ENCODE measurements around the gene TP73.

Gene TP73

GRCh38 chr1:3746389-3746829 lies 94.1 kb downstream of the TP73 start:
- TF ChIP-seq TAF1 (IDR thresholded peaks at IDR 0.05; ENCODE audit: borderline replicate concordance, insufficient read depth, low read length) (no peak), POLR2AphosphoS5 (IDR thresholded peaks at IDR 0.05; ENCODE audit: low read depth, low read length) (no peak), FOXP2 (optimal IDR thresholded peaks at IDR 0.05; ENCODE audit: borderline replicate concordance, extremely low read depth, extremely low read length, insufficient read depth) (no peak), SIN3A (IDR thresholded peaks at IDR 0.05; ENCODE audit: borderline replicate concordance, insufficient read depth, low read length) (no peak), REST (IDR thresholded peaks at IDR 0.05; ENCODE audit: insufficient read depth in 1 of 2, low read depth in 2 of 2, low read length in 2 of 2) (no peak)

GRCh38 chr1:3746830-3747521 lies 94.7 kb downstream of the TP73 start:
- no peak for TF ChIP-seq FOXP2 (optimal IDR thresholded peaks at IDR 0.05; ENCODE audit: borderline replicate concordance, extremely low read depth, extremely low read length, insufficient read depth)
- no peak for TF ChIP-seq SIN3A (IDR thresholded peaks at IDR 0.05; ENCODE audit: borderline replicate concordance, insufficient read depth, low read length)
- 0 out of 2 replicates have a peak, but pooled peaks have one; percentile 40 for TF ChIP-seq TAF1 (IDR thresholded peaks at IDR 0.05; ENCODE audit: borderline replicate concordance, insufficient read depth, low read length)
- peak; percentile 84 for TF ChIP-seq POLR2AphosphoS5 (IDR thresholded peaks at IDR 0.05; ENCODE audit: low read depth, low read length)

- TF ChIP-seq FOXP2 (optimal IDR thresholded peaks at IDR 0.05; ENCODE audit: borderline replicate concordance, extremely low read depth, extremely low read length, insufficient read depth) (no peak), TAF1 (IDR thresholded peaks at IDR 0.05; ENCODE audit: borderline replicate concordance, insufficient read depth, low read length) (no peak), REST (IDR thresholded peaks at IDR 0.05; ENCODE audit: insufficient read depth in 1 of 2, low read depth in 2 of 2, low read length in 2 of 2) (no peak), SIN3A (IDR thresholded peaks at IDR 0.05; ENCODE audit: borderline replicate concordance, insufficient read depth, low read length) (no peak), POLR2AphosphoS5 (IDR thresholded peaks at IDR 0.05; ENCODE audit: low read depth, low read length) (no peak)
These were observed 95.2 kb downstream of the TP73 start for GRCh38 chr1:3747522-3747848.

GRCh38 chr1:3747903-3748302 lies 95.6 kb downstream of the TP73 start:
- no peak for TF ChIP-seq SIN3A (IDR thresholded peaks at IDR 0.05; ENCODE audit: borderline replicate concordance, insufficient read depth, low read length)
- no peak for TF ChIP-seq FOXP2 (optimal IDR thresholded peaks at IDR 0.05; ENCODE audit: borderline replicate concordance, extremely low read depth, extremely low read length, insufficient read depth)
- no peak for TF ChIP-seq TAF1 (IDR thresholded peaks at IDR 0.05; ENCODE audit: borderline replicate concordance, insufficient read depth, low read length)
- no peak for TF ChIP-seq POLR2AphosphoS5 (IDR thresholded peaks at IDR 0.05; ENCODE audit: low read depth, low read length)
- no peak for TF ChIP-seq REST (IDR thresholded peaks at IDR 0.05; ENCODE audit: insufficient read depth in 1 of 2, low read depth in 2 of 2, low read length in 2 of 2)

- no peak for TF ChIP-seq TAF1 (IDR thresholded peaks at IDR 0.05; ENCODE audit: borderline replicate concordance, insufficient read depth, low read length)
- TF ChIP-seq FOXP2 (optimal IDR thresholded peaks at IDR 0.05; ENCODE audit: borderline replicate concordance, extremely low read depth, extremely low read length, insufficient read depth): no peak
- no peak for TF ChIP-seq REST (IDR thresholded peaks at IDR 0.05; ENCODE audit: insufficient read depth in 1 of 2, low read depth in 2 of 2, low read length in 2 of 2)
- no peak for TF ChIP-seq POLR2AphosphoS5 (IDR thresholded peaks at IDR 0.05; ENCODE audit: low read depth, low read length)
- TF ChIP-seq SIN3A (IDR thresholded peaks at IDR 0.05; ENCODE audit: borderline replicate concordance, insufficient read depth, low read length): no peak
These were observed 97.2 kb downstream of the TP73 start for GRCh38 chr1:3749512-3749911.
